Vagina (tissue), 2 donors: ENCODE measurements around the gene ZNF521.

ENCODE experiments used
- CTCF ChIP-seq, 3 experiments: fragments of 450-650 bp in 2 of 3; fragments of 200-600 bp in 1 of 3; sonication (generic) in 1 of 3; IDR thresholded peaks; one replicate each; pipeline ENCODE4 v1.5.1; 2017 to 2019; ENCODE audit warnings: antibody characterized with exemption in 3 of 3, mild to moderate bottlenecking in 2 of 3, moderate library complexity in 2 of 3
- POLR2A ChIP-seq, 2 donors: fragments of 450-650 bp; IDR thresholded peaks; one replicate each; pipeline ENCODE4 v1.6.1; 2017; ENCODE audit warnings: antibody characterized with exemption in 2 of 2, mild to moderate bottlenecking in 2 of 2, moderate library complexity in 2 of 2

GRCh38 chr18:25210622-25211021, 141.3 kb downstream of the ZNF521 start:
- TF ChIP-seq CTCF (IDR thresholded peaks at IDR 0.05) (no peak), POLR2A (IDR thresholded peaks at IDR 0.05) (no peak)
